Esophagus muscularis mucosa (tissue), 4 donors: ENCODE measurements around the gene SH3RF2. TPM values are rescaled to one million over a fixed set of nuclear protein-coding genes. Genes with fewer than 3 reads are reported as not detected.

Experiments used
- DNase-seq: peaks from one replicate; pipeline ENCODE4 v3.0.0-alpha.2; 2017; ENCODE audit errors: extremely low spot score
- H3K27ac ChIP-seq, 4 donors: fragments of 200-600 bp; sonication (generic); replicated peaks in 1 of 4; 1 replicate in 3 of 4; 2 replicates in 1 of 4; pipeline ENCODE4 v1.5.1; 2016 to 2019; ENCODE audit warnings: mild to moderate bottlenecking in 1 of 4
- H3K27me3 ChIP-seq, 4 donors: fragments of 200-600 bp; sonication (generic); one replicate each; pipeline versions ENCODE4 v1.5.1 to v1.6.0; 2016 to 2019
- H3K36me3 ChIP-seq, 4 donors: fragments of 200-600 bp; sonication (generic); one replicate each; pipeline ENCODE4 v1.5.1; 2016 to 2019
- H3K4me1 ChIP-seq, 4 donors: fragments of 200-600 bp; sonication (generic); one replicate each; pipeline ENCODE4 v1.5.1; 2016 to 2019
- H3K4me3 ChIP-seq, 4 donors: fragments of 200-600 bp; sonication (generic); 1 replicate in 2 of 4; 2 replicates in 2 of 4; pipeline ENCODE4 v1.5.1; 2016 to 2019; ENCODE audit warnings: mild to moderate bottlenecking in 4 of 4, moderate library complexity in 1 of 4
- H3K9me3 ChIP-seq, 4 donors: fragments of 200-600 bp; sonication (generic); 1 replicate in 3 of 4; 2 replicates in 1 of 4; pipeline ENCODE4 v1.5.1; 2016 to 2019
- EP300 ChIP-seq: sonication (generic); formaldehyde crosslinking; IDR thresholded peaks from one replicate; pipeline ENCODE4 v1.6.1; 2017; ENCODE audit warnings: antibody characterized with exemption
- POLR2A ChIP-seq: fragments of 450-650 bp; IDR thresholded peaks from one replicate; pipeline ENCODE4 v1.6.1; 2017; ENCODE audit warnings: antibody characterized with exemption, moderate library complexity, mild to moderate bottlenecking, low read depth
- POLR2AphosphoS5 ChIP-seq, 2 donors: sonication (generic); formaldehyde crosslinking; IDR thresholded peaks; one replicate each; pipeline ENCODE4 v1.6.1; 2017; ENCODE audit warnings: antibody characterized with exemption in 2 of 2
- WGBS: methylation state at CpG from one replicate; pipeline ENCODE4 v1.1.5; 2018; 5-methylcytosine and 5-hydroxymethylcytosine counted together
- intact Hi-C: fragments of 100-400 bp; cut with DNase I; formaldehyde crosslinking; loops from one replicate; pipeline ENCODE4 v1.15.1; 2023
- total RNA-seq, 4 donors: library from RNA; depleted of rRNA; stranded (reverse); fragments of >200 nt; gene quantifications; one replicate each; pipeline versions ENCODE4 v1.1.0 to v1.2.1, GENCODE V29; 2016
- TF ChIP-seq, protein P1 (sequence below), 3 experiments: fragments of 200-600 bp in 2 of 3; fragments of 450-650 bp in 1 of 3; sonication (generic) in 2 of 3; IDR thresholded peaks; one replicate each; pipeline ENCODE4 v1.5.1; 2017 to 2019; ENCODE audit warnings: antibody characterized with exemption in 3 of 3, mild to moderate bottlenecking in 2 of 3, moderate library complexity in 1 of 3

Gene SH3RF2
- total RNA-seq, 4 donors from 2014 or later = 0.66 to 2.1 (median 1.5) TPM

DNA sequence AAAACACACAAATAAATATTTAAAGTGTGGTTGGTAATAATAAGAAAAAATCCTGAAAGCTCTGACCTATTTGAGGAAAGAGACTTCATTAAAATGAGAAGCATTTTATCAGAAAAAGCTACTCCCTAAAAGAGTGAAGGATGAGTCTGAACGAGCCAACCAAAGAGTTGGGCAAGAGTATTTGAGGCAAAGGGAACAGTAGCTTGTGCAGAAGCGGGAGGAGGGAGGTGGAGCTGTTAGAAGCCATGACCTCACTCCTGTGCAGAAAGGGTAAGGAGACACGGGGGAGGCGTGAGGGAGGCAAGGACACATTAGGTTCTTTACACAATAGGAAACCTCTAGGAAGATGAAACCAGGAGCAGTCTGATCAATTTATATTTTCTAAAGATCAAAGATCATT, 29.4 kb downstream of the SH3RF2 start:
- DNase-seq = no peak
- TF ChIP-seq EP300 = no peak
- no peak for TF ChIP-seq POLR2A
- TF ChIP-seq, protein P1, sequence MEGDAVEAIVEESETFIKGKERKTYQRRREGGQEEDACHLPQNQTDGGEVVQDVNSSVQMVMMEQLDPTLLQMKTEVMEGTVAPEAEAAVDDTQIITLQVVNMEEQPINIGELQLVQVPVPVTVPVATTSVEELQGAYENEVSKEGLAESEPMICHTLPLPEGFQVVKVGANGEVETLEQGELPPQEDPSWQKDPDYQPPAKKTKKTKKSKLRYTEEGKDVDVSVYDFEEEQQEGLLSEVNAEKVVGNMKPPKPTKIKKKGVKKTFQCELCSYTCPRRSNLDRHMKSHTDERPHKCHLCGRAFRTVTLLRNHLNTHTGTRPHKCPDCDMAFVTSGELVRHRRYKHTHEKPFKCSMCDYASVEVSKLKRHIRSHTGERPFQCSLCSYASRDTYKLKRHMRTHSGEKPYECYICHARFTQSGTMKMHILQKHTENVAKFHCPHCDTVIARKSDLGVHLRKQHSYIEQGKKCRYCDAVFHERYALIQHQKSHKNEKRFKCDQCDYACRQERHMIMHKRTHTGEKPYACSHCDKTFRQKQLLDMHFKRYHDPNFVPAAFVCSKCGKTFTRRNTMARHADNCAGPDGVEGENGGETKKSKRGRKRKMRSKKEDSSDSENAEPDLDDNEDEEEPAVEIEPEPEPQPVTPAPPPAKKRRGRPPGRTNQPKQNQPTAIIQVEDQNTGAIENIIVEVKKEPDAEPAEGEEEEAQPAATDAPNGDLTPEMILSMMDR (IDR thresholded peaks at IDR 0.05) = no peak
- no peak for TF ChIP-seq POLR2AphosphoS5 (IDR thresholded peaks at IDR 0.05)
- Histone ChIP-seq H3K27me3 (no peaks in the 10 kb centered on the region), H3K4me3 (no peak overlapping the region), H3K36me3 (no peaks in the 10 kb centered on the region), H3K9me3 (no peaks in the 10 kb centered on the region), H3K27ac (no peak overlapping the region), H3K4me1 (no peaks in the 10 kb centered on the region)
- intact Hi-C loops = no loop called here
- 69% methylated on average over 4 of the region's 4 CpGs for WGBS

DNA sequence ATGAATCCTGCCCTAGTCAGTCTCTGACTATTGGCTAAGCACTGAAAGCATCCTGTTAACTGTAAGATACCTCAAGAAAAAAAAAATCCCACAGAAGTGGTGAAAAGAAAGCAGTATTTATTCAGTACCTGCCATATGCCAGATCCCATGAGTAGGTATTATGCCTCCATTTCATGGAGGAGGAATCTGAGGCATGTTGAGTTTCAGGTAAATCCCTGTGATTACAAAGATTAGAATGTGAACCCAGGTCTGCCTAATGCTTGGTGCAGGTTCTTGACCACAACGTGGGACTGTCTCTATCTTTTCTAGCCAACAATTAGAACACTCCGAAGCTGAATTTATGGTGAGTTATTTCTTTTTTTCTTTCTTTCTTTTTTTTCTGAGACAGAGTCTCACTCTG, 30.9 kb downstream of the SH3RF2 start:
- no peak overlapping the region for H3K4me3 ChIP-seq
- H3K36me3 ChIP-seq = no peaks in the 10 kb centered on the region
- no peaks in the 10 kb centered on the region for H3K4me1 ChIP-seq
- no peaks in the 10 kb centered on the region for H3K27me3 ChIP-seq
- intact Hi-C loops = no loop called here
- WGBS = 88% methylated on average over 2 of the region's 2 CpGs
- H3K9me3 ChIP-seq = no peaks in the 10 kb centered on the region
- DNase-seq = no peak
- TF ChIP-seq POLR2AphosphoS5 (IDR thresholded peaks at IDR 0.05) = no peak
- TF ChIP-seq POLR2A = no peak
- no peak for TF ChIP-seq EP300
- TF ChIP-seq, protein P1 (IDR thresholded peaks at IDR 0.05) = no peak
- no peak overlapping the region for H3K27ac ChIP-seq

DNA sequence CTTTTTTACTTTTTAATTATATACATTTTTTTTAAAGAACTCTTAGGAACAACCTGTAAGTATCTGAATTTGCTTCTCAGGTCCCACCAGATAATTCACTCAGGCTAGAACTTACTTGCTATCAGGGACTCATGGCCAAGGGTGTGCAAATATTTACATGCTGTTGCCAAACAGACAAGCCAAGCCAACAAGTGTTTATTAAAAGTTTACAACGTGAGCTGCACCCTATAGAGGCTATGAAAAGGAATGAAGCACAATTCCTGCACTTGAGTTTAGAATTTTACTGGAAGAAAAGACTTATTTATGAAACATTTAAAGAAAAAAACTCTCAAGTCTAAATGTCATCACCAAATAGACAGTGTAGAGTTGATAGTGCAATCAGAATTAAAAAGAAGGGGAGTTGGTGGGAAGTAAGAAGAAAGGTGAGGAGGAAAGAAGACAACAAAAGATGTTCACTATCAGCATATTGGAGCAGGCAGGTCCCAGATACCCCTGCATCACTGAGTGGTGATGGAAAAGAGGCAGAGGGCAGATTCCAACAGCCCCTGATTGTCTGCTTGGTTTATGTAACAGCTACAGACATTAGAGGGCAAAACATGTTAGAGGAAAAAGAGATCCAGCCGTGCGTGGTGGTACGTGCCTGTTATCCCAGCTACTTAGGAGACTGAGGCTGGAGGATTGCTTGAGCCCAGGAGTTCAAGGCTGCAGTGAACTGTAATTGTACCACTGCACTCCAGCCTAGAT, 32.8 kb downstream of the SH3RF2 start:
- Histone ChIP-seq H3K4me1 (no peaks in the 10 kb centered on the region), H3K9me3 (peaks cover 0 to 5% (median 0%) of the 10 kb centered on the region in 4 donors), H3K4me3 (no peak overlapping the region), H3K27ac (no peak overlapping the region), H3K36me3 (no peaks in the 10 kb centered on the region), H3K27me3 (no peaks in the 10 kb centered on the region)
- no peak for DNase-seq
- intact Hi-C loops = no loop called here
- no peak for TF ChIP-seq EP300
- TF ChIP-seq POLR2AphosphoS5 (IDR thresholded peaks at IDR 0.05) = no peak
- TF ChIP-seq, protein P1 (IDR thresholded peaks at IDR 0.05) = no peak
- no peak for TF ChIP-seq POLR2A
- 64% methylated on average over 4 of the region's 4 CpGs for WGBS

DNA sequence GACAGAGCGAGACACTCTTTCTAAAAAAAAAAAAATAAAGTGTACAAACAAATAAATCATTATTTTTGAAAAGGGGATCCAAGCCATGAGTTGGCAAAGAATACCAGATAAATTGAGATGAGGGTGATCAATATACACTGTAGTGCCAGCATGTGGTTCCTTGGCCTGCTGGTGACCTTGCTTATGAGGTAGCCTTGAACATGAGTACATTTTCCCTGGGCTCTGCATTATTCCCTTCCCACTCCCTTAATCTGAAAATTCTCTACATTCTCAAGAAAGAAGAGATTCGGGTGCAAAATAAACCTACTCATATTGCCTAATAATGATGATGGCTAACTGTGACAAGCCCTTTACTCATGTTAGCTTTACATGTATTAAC, 33.3 kb downstream of the SH3RF2 start:
- H3K4me1 ChIP-seq = peaks cover 0 to under 1% (median 0%) of the 10 kb centered on the region in 4 donors
- no peak overlapping the region for H3K27ac ChIP-seq
- no peak for DNase-seq
- intact Hi-C loops = no loop called here
- no peaks in the 10 kb centered on the region for H3K36me3 ChIP-seq
- TF ChIP-seq, protein P1 (IDR thresholded peaks at IDR 0.05) = no peak
- TF ChIP-seq EP300 = no peak
- TF ChIP-seq POLR2A = no peak
- no peak for TF ChIP-seq POLR2AphosphoS5 (IDR thresholded peaks at IDR 0.05)
- H3K27me3 ChIP-seq = no peaks in the 10 kb centered on the region
- 87% methylated on average over 2 of the region's 2 CpGs for WGBS
- peaks cover 0 to 6% (median 0%) of the 10 kb centered on the region in 4 donors for H3K9me3 ChIP-seq
- H3K4me3 ChIP-seq = no peak overlapping the region
